Bronchial epithelial cell (primary cell): ENCODE measurements around the gene EML3. TPM values are rescaled to one million over a fixed set of nuclear protein-coding genes. Genes with fewer than 3 reads are reported as not detected.

Experiments used
- DNase-seq: peaks from one replicate; pipeline ENCODE4 v3.0.0-alpha.2; 2010; ENCODE audit warnings: low read depth
- FAIRE-seq: peaks from 2 replicates; lab custom pipeline; 2011; peaks lifted over from hg19 to GRCh38; lab: Jason Lieb, UNC
- H3K27me3 ChIP-seq: 2 replicates; pipeline ENCODE4 v1.5.1; 2011; ENCODE audit warnings: low read length; ENCODE audit not compliant: control insufficient read depth, insufficient read depth
- H3K36me3 ChIP-seq: 2 replicates; pipeline ENCODE4 v1.5.1; 2011; ENCODE audit warnings: low read length; ENCODE audit not compliant: control insufficient read depth, insufficient read depth
- H3K4me3 ChIP-seq: 2 replicates; pipeline ENCODE4 v1.5.1; 2011; ENCODE audit warnings: mild to moderate bottlenecking, low read depth, low read length, control low read depth
- total RNA-seq: library from RNA; depleted of rRNA; stranded (reverse); fragments of >200 nt; gene quantifications from 2 replicates; pipeline ENCODE4 v1.2.1, GENCODE V29; 2014
- TF ChIP-seq, protein P1 (sequence below): IDR thresholded peaks from 2 replicates; pipeline ENCODE4 v1.5.1; 2011; ENCODE audit warnings: mild to moderate bottlenecking, moderate library complexity, low read length, control low read depth, inconsistent platforms; ENCODE audit not compliant: insufficient read depth, severe bottlenecking

EML3 gene
- total RNA-seq, 1 donor from 2014 or later = 10.0 TPM

GRCh38 chr11:62603072-62603408 lies 9.5 kb downstream of the EML3 start:
- Histone ChIP-seq H3K36me3 (peaks cover 9% of the 10 kb centered on the region), H3K4me3 (peak overlapping the region; percentile 91), H3K27me3 (no peaks in the 10 kb centered on the region)
- FAIRE-seq (no peak), DNase-seq (no peak)
- TF ChIP-seq, protein P1, sequence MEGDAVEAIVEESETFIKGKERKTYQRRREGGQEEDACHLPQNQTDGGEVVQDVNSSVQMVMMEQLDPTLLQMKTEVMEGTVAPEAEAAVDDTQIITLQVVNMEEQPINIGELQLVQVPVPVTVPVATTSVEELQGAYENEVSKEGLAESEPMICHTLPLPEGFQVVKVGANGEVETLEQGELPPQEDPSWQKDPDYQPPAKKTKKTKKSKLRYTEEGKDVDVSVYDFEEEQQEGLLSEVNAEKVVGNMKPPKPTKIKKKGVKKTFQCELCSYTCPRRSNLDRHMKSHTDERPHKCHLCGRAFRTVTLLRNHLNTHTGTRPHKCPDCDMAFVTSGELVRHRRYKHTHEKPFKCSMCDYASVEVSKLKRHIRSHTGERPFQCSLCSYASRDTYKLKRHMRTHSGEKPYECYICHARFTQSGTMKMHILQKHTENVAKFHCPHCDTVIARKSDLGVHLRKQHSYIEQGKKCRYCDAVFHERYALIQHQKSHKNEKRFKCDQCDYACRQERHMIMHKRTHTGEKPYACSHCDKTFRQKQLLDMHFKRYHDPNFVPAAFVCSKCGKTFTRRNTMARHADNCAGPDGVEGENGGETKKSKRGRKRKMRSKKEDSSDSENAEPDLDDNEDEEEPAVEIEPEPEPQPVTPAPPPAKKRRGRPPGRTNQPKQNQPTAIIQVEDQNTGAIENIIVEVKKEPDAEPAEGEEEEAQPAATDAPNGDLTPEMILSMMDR = no peak

- Histone ChIP-seq H3K4me3 (peak overlapping the region; percentile 91), H3K36me3 (peaks cover 10% of the 10 kb centered on the region), H3K27me3 (no peaks in the 10 kb centered on the region)
- TF ChIP-seq, protein P1 = peak; percentile 30
- no peak for DNase-seq
- no peak for FAIRE-seq
These were observed 10.2 kb downstream of the EML3 start for GRCh38 chr11:62602141-62603071.

DNA sequence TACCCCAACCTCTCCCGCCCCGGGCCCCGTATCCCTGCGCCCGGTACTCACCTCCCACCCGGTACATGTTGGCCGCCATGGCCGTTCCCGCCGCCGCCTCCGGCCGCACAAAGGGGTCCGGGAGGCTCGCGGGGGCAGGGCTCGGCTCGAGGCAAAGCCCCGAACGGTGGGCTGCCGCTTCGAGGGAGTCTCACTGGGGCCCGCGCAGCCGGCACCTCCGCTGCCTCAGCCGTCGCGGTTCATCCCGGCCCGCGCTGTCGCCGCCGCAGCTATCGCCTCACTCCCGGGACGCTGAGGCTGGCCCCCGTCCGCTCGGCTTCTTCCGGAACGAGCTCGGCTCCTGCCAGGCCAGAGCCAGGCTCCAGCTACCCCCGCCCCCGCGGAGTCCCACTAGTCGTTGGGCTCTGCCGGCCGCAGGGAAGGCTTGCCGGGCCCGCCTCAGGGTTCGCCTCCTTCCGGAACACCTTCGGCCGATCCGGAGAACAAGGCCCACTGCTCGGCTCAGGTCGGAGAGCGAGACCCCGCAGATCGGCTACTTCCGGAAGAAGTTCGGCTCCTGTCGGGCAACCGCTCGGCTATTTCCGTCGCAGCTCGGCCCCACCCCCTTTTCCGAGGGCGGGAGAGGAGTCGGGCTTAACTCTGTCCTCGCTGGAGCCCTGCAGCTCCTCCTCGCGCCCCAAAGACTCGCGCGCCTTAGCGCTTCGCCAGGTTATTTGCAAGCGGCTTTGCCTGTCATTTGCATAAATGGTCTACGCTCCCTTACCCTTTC lies 11.0 kb downstream of the EML3 start, which contains the start of gene MTA2:
TSS of gene MTA2 (minus strand) at position 494 of the 769 bp plus-strand sequence. CDS start at position 79, 415 bp downstream.
- Histone ChIP-seq H3K36me3 (peaks cover 12% of the 10 kb centered on the region), H3K4me3 (peak within 1 kb of the TSS; percentile 91), H3K27me3 (no peaks in the 10 kb centered on the region)
- DNase-seq (peak; percentile 92), FAIRE-seq (no peak)
- TF ChIP-seq, protein P1 = no peak

DNA sequence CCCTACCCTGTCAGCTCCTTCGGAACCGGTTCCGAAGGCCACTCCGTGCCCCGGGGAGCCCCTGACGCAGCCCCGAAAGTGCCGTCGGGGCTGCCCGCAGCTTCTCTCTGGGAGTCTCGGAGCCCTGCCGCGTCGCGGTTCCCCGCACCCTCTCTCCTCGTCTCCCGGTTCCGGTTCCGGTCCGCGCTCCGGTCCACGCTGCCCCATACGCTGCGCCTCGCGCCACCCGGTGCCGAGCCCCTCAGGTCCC lies 11.5 kb downstream of the EML3 start:
- FAIRE-seq (no peak), DNase-seq (no peak)
- TF ChIP-seq, protein P1 = no peak
- H3K36me3 ChIP-seq = peaks cover 15% of the 10 kb centered on the region
- no peaks in the 10 kb centered on the region for H3K27me3 ChIP-seq
- H3K4me3 ChIP-seq = peak overlapping the region; percentile 91

- DNase-seq = peak; percentile 31
- Histone ChIP-seq H3K4me3 (peak overlapping the region; percentile 91), H3K36me3 (peaks cover 18% of the 10 kb centered on the region), H3K27me3 (no peaks in the 10 kb centered on the region)
- TF ChIP-seq, protein P1 = no peak
- no peak for FAIRE-seq
These were observed 12.0 kb downstream of the EML3 start for GRCh38 chr11:62600367-62601121.
